ENCODE measurements around the gene NLRC5. TPM values are rescaled to one million over a fixed set of nuclear protein-coding genes. Genes with fewer than 3 reads are reported as not detected.

NLRC5 gene
- total and polyA plus RNA-seq, 9 of the 15 experiments (the other 6 are each of a cell fraction or from before 2014, with no cell fraction given) = 0.59 to 0.71 TPM; not detected in 7

GRCh38 chr16:56964243-56965148, 24.9 kb upstream of the NLRC5 start (continued):
- TF ChIP-seq, protein P1, sequence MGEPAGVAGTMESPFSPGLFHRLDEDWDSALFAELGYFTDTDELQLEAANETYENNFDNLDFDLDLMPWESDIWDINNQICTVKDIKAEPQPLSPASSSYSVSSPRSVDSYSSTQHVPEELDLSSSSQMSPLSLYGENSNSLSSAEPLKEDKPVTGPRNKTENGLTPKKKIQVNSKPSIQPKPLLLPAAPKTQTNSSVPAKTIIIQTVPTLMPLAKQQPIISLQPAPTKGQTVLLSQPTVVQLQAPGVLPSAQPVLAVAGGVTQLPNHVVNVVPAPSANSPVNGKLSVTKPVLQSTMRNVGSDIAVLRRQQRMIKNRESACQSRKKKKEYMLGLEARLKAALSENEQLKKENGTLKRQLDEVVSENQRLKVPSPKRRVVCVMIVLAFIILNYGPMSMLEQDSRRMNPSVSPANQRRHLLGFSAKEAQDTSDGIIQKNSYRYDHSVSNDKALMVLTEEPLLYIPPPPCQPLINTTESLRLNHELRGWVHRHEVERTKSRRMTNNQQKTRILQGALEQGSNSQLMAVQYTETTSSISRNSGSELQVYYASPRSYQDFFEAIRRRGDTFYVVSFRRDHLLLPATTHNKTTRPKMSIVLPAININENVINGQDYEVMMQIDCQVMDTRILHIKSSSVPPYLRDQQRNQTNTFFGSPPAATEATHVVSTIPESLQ (CRISPR knock-in tag; IDR thresholded peaks at IDR 0.05) = no peak
- TF ChIP-seq VEZF1 (CRISPR knock-in tag; IDR thresholded peaks at IDR 0.05) (no peak), PATZ1 (CRISPR knock-in tag; IDR thresholded peaks at IDR 0.05; ENCODE audit: borderline replicate concordance) (no peak), FOXA3 (CRISPR knock-in tag; conservative IDR thresholded peaks at IDR 0.05 in 1 of 2, IDR thresholded peaks at IDR 0.05 in 1 of 2) (no peak), CHAMP1 (IDR thresholded peaks at IDR 0.05) (0 out of 2 replicates have a peak, but pooled peaks have one; percentile 66), ZNF232 (CRISPR knock-in tag; IDR thresholded peaks at IDR 0.05) (no peak), JUN (IDR thresholded peaks at IDR 0.05; ENCODE audit: borderline replicate concordance, low read depth, low read length) (no peak), JUN (CRISPR knock-in tag; IDR thresholded peaks at IDR 0.05; ENCODE audit: borderline replicate concordance) (no peak; the same call in 1 of the 2 replicates), NRF1 (conservative IDR thresholded peaks at IDR 0.05 in 1 of 2, IDR thresholded peaks at IDR 0.05 in 1 of 2) (peak; percentile 52 to 55; a peak in 3 of 4 replicates), ZNF764 (CRISPR knock-in tag; IDR thresholded peaks at IDR 0.05; ENCODE audit: low read depth) (no peak), GATAD2A (IDR thresholded peaks at IDR 0.05) (no peak), ZC3H8 (IDR thresholded peaks at IDR 0.05) (no peak), NFATC3 (IDR thresholded peaks at IDR 0.05) (no peak), E2F5 (CRISPR knock-in tag; IDR thresholded peaks at IDR 0.05) (no peak)
- TF ChIP-seq, protein P2, sequence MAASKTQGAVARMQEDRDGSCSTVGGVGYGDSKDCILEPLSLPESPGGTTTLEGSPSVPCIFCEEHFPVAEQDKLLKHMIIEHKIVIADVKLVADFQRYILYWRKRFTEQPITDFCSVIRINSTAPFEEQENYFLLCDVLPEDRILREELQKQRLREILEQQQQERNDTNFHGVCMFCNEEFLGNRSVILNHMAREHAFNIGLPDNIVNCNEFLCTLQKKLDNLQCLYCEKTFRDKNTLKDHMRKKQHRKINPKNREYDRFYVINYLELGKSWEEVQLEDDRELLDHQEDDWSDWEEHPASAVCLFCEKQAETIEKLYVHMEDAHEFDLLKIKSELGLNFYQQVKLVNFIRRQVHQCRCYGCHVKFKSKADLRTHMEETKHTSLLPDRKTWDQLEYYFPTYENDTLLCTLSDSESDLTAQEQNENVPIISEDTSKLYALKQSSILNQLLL (CRISPR knock-in tag; IDR thresholded peaks at IDR 0.05; ENCODE audit: borderline replicate concordance) = no peak
